KBM-7 (cell line): ENCODE results near the gene SMARCA1.

Experiments
- DNase-seq: peaks from one replicate; pipeline ENCODE4 v3.0.0-alpha.2; 2015
- in situ Hi-C: fragments of 300-500 bp; cut with MboI; formaldehyde crosslinking; loops from 2 replicates; pipeline ENCODE4 v1.14.3; 2020; ENCODE audit warnings: low sequenced_read_pairs, low pct_unique_long_range_greater_than_20kb, mixed read lengths

The SMARCA1 gene

GRCh38 chrX:129478516-129478915 lies 44.8 kb downstream of the SMARCA1 start:
- DNase-seq = no peak
- in situ Hi-C loops = no loop called here

- in situ Hi-C loops = no loop called here
Measured at GRCh38 chrX:129472116-129472515, 51.2 kb downstream of the SMARCA1 start.

DNA sequence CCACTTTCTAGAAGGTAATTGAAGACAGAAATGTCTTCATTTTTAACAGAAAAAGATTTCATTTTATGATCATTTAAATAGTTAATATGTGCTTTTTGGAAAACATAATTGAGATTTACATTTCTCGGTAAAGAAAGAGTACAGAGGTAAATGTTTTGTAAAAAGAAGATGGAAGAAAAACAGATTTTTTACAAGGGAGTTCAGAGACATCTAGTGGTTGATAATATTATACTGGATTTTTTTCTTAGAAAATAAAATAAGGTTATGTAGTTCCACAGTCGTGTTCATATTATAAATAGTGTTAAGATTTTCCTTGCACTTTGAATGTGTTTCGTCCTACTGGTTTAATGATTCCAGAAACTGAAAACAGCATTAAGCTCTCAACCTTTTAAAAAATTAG lies 60.6 kb downstream of the SMARCA1 start:
- peak; percentile 9 for DNase-seq
- in situ Hi-C loops = no loop called here

More at GRCh38 chrX:129472116-129472515, 51.2 kb downstream of the SMARCA1 start:
- DNase-seq = no peak

DNA sequence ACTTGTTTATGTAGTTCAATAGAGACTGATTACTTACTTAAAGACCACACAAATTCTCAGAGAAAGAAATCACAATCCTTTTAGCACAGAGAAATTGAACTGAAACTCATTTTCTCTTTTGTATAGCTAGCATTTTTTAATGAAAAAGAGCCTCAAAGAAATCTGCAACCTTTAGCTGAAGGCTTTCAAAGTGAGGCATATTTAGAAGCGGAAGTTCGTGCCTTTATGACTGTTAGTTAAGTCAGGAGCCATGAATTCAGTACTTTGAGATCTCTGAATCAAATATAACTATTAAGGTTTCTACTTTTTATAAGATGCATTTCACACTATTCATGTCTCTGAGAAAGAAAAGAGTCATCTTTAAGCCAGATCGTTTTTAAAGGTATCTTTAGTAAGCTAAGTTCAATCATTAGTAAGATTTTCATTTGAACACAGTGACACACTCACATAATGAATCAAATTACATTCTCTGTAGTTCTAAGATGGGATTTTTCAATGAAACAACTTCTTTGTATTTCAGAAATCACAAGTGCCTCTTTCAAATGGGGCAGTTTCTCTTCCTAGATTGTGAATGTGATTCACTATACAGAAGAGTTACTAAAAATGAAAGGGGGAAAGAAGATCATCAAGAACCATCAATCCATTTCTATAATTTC lies 61.4 kb downstream of the SMARCA1 start:
- in situ Hi-C loops = no loop called here

DNA sequence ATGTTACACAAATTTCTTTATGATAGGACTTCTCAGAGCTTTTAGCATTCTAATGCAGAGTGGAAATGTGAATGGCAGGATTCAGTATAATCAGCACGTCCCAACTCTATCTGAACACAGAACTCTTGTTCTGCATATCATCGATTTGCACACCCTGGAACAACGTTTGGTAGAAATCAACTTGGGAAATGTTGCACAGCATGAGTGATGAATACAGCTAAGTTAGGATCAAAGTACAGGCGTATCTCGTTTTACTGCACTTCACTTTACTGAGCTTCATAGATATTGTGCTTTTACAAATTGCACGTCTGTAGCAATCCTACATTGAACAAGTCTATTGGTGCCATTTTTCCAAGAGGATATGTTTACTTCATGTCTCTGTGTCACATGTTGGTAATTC lies 70.8 kb downstream of the SMARCA1 start:
- DNase-seq = no peak
- in situ Hi-C loops = no loop called here

More for the DNA sequence above, 61.4 kb downstream of the SMARCA1 start:
- no peak for DNase-seq

DNA sequence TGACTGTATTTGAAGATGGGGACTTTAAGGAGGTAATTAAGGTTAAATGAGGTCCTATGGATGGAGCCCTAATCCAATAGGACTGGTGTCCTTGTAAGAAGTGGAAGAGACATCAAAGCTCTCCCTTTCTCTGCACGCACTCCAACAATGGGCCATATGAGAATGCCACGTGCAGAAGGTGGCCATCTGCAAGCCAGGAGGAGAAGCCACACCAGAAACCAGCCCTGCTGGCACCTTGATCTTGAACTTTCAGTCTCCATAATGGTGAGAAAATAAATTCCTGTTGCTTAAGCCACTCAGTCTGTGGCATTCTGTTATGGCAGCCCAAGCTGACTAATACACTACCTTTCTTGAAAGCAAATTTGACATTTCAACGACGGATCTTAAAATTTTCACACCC lies 73.2 kb downstream of the SMARCA1 start:
- no peak for DNase-seq
- in situ Hi-C loops = no loop called here

DNA sequence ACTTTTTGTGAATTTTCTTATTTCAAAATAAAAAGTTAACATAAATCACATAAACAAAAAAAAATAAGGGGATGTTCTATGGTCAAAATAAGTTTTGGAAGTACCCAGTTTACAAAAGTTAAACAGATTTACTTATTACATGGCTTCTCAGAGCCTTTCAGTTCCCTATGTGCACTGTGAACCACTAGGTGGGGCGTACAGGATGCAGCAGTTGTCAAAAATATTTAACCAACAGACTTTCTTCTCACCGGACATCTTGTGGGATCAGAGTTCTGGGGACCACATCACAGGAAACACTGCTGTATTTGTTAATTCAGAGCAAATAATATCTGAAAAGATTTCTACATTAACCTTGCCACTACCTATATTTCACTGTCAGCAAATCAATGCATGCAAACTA lies 74.1 kb downstream of the SMARCA1 start:
- no peak for DNase-seq
- in situ Hi-C loops = no loop called here

- in situ Hi-C loops = no loop called here
- no peak for DNase-seq
Measured at GRCh38 chrX:129445436-129445835, 77.9 kb downstream of the SMARCA1 start.

DNA sequence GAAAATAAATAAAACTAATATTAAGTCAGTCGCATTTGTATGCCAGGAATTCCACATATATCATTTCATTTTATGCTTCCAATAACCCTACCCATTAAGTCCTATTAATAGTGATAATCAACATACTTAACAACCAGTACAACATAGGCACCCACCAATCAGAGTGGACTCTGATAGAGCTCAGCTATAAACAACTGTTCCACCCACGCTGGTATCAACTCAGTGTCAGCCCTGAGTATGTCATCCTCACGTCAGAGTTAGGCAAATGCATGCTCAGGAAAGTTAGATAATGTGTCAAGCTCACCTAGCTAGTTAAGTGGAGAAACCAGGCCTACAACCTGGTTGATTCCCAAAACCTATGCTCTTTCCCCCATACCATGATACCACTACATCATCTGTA lies 89.3 kb downstream of the SMARCA1 start:
- in situ Hi-C loops = no loop called here
- DNase-seq = no peak

DNA sequence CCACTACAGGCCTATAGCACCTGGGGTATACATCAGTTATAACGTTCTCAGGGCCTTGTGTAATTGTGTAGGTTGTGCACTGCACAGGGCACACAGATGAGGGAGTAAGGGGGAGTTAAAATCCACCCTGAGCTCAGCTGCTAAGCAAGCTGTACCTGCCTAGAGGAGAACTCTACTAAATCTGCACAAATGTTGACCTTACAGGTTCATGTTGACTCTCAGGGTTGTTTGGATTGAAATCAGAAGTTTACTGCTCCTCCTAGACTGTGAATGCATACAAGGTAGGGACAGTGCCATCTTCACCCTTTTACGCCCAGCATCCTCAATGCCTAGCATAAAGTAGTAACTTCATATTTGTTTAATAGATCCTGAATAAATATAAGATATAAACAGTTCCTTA lies 89.8 kb downstream of the SMARCA1 start:
- no peak for DNase-seq

GRCh38 chrX:129427267-129427666 lies 96.0 kb downstream of the SMARCA1 start:
- no peak for DNase-seq
- in situ Hi-C loops = no loop called here

More for the DNA sequence above, 89.8 kb downstream of the SMARCA1 start:
- in situ Hi-C loops = no loop called here

- in situ Hi-C loops = no loop called here
- no peak for DNase-seq
Measured at GRCh38 chrX:129423191-129423590, 100.1 kb downstream of the SMARCA1 start.

GRCh38 chrX:129404670-129405008 lies 118.7 kb downstream of the SMARCA1 start:
- DNase-seq = no peak
- in situ Hi-C loops = no loop called here

DNA sequence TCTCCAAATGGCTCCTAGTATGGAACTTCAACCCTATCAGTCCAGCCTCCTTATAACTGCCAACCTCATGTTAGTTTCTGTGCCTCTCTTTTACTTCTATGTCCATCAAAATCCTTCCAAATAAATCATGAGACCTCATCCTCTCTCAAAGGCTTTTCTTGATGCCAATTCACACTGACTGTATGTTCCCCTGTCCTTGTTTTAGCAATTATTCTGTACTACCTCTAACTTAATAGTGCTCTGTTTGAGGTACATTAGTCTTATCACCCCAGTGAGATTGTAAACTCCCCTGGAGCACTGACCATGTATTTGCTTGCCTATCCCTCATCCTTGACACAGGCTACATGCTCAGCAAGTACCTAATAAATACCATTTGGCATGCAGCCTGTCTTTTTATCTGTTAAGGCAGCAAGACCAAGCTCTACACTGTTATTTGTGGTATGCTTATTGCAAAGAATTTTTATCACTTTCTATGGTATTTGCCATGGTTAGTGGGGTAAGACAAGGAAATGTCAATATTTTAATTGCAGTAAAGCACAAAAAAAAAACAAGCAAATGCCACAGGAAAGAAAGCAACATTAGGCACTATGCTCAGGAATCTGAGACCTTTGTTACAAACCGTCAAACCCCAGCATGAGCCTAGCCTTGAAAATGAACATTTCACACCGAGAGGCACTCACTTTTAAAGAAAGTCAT lies 119.2 kb downstream of the SMARCA1 start:
- in situ Hi-C loops = no loop called here
- DNase-seq = no peak
